Peyer's patch (tissue), 4 donors: ENCODE data around the gene DNAJC4.

Experiments used
- POLR2A ChIP-seq, 2 donors: fragments of 450-650 bp; IDR thresholded peaks; one replicate each; pipeline ENCODE4 v1.5.1; 2017; ENCODE audit warnings: antibody characterized with exemption in 2 of 2, mild to moderate bottlenecking in 2 of 2, moderate library complexity in 2 of 2
- TF ChIP-seq, protein P1 (sequence below), 6 experiments: fragments of 450-650 bp in 4 of 6; fragments of 200-600 bp in 2 of 6; sonication (generic) in 1 of 6; IDR thresholded peaks; one replicate each; pipeline ENCODE4 v1.5.1; 2017 to 2019; ENCODE audit warnings: antibody characterized with exemption in 6 of 6, mild to moderate bottlenecking in 3 of 6, moderate library complexity in 1 of 6

DNA sequence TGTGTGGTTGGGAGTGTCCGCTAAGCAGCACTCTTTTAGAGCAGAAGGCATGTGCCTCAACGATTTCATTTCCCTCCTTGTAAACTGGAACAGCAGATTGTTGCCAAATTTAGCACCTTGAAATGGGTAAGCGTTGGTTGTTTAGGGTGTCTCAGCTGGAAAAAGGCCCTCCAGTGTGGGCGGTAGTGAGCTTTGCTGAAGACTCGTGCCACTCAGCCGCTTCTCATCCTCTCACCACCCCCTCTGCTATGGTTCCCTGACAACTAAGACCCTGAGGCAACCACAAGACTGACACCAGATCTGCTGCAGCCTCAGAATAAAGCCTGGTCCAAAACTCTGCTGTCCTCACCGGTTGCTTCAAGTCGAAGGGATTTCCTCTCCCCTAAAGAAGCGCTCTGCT is 33.7 kb upstream of the DNAJC4 start:
- TF ChIP-seq, protein P1, sequence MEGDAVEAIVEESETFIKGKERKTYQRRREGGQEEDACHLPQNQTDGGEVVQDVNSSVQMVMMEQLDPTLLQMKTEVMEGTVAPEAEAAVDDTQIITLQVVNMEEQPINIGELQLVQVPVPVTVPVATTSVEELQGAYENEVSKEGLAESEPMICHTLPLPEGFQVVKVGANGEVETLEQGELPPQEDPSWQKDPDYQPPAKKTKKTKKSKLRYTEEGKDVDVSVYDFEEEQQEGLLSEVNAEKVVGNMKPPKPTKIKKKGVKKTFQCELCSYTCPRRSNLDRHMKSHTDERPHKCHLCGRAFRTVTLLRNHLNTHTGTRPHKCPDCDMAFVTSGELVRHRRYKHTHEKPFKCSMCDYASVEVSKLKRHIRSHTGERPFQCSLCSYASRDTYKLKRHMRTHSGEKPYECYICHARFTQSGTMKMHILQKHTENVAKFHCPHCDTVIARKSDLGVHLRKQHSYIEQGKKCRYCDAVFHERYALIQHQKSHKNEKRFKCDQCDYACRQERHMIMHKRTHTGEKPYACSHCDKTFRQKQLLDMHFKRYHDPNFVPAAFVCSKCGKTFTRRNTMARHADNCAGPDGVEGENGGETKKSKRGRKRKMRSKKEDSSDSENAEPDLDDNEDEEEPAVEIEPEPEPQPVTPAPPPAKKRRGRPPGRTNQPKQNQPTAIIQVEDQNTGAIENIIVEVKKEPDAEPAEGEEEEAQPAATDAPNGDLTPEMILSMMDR (IDR thresholded peaks at IDR 0.05): no peak
- no peak for TF ChIP-seq POLR2A (IDR thresholded peaks at IDR 0.05)
